Pancreas (tissue), 10 donors: ENCODE measurements around the gene ACTL7A. TPM values are rescaled to one million over a fixed set of nuclear protein-coding genes. Genes with fewer than 3 reads are reported as not detected.
"Not testable (repeated sequence)": the region's sequence is repeated elsewhere in the genome, so short reads cannot be mapped to it uniquely, and the experiment has no call there.

ENCODE experiments used
- ATAC-seq, 4 donors: fragments of 200-7000 bp; cut with Tn5 transposase; one replicate each; pipeline versions ENCODE4 v1.8.0 to v1.9.1; 2020; ENCODE audit warnings: mild to moderate bottlenecking in 4 of 4, moderate library complexity in 4 of 4
- DNase-seq, 6 donors: peaks; one replicate each; pipeline ENCODE4 v3.0.0-alpha.2; 2020
- FAIRE-seq: peaks from 2 replicates; lab custom pipeline; 2012; peaks lifted over from hg19 to GRCh38; lab: Jason Lieb, UNC
- H3K27ac ChIP-seq, 4 donors: fragments of 200-600 bp; sonication (generic); 1 replicate in 3 of 4; 2 replicates in 1 of 4; pipeline versions ENCODE4 v1.5.0 to v1.8.0; 2020
- H3K27me3 ChIP-seq, 4 donors: fragments of 200-600 bp; one replicate each; pipeline ENCODE4 v1.8.0; 2021
- H3K36me3 ChIP-seq, 3 donors: fragments of 200-600 bp; sonication (generic) in 1 of 3; one replicate each; pipeline versions ENCODE4 v1.5.0 to v1.8.0; 2020 to 2021
- H3K4me1 ChIP-seq, 3 donors: fragments of 200-600 bp; one replicate each; pipeline ENCODE4 v1.8.0; 2021
- H3K4me3 ChIP-seq, 4 donors: fragments of 200-600 bp; sonication (generic) in 2 of 4; one replicate each; pipeline versions ENCODE4 v1.5.0 to v1.8.0; 2020 to 2021
- H3K9me3 ChIP-seq, 4 donors: fragments of 200-600 bp; one replicate each; pipeline ENCODE4 v1.8.0; 2021
- WGBS, 2 donors: extraction: QIAGEN DNeasy Blood & Tissue Kit; methylation state at CpG; one replicate each; pipeline ENCODE4 v1.1.7; 2013; 5-methylcytosine and 5-hydroxymethylcytosine counted together
- intact Hi-C, 3 donors: fragments of 100-400 bp; cut with DNase I; formaldehyde crosslinking; loops; one replicate each; pipeline versions ENCODE4 v1.11.1 to v1.14.2; 2022
- polyA plus RNA-seq, 2 donors: library from polyadenylated mRNA; stranded (reverse); fragments of 200-250 nt; gene quantifications; one replicate each; pipeline ENCODE4 v1.2.3, GENCODE V29; 2013
- total RNA-seq, 6 donors: library from RNA; stranded (reverse); fragmentation: NEBNext Ultra II Directional in 4 of 6; extraction: Animal tissue kit (Norgen Biotek cat#: 25700) in 4 of 6; gene quantifications; one replicate each; pipeline versions ENCODE4 v1.2.1 to v1.2.4, GENCODE V29; 2021 to 2023
- TF ChIP-seq, protein P1 (sequence below), 4 donors: fragments of 200-600 bp; sonication (generic) in 3 of 4; IDR thresholded peaks; one replicate each; pipeline versions ENCODE4 v1.5.0 to v1.8.0; 2021; ENCODE audit warnings: antibody characterized with exemption in 4 of 4
- donor health status: healthy with polysubstance abuse.
- donor health status: DM: no; HTN: no; CAD: no; lungs with moderate emphysema.
- donor health status: DM: no; HTN: no; CAD: no.
- donor health status: control.
- donor health status: control.
- donor health status: Bipolar disorder and iron deficiency.
- donor health status: DM: yes; HTN: yes; CAD: no.
- donor health status: DM: no; HTN: no; CAD: no.
- donor health status: DM: no; HTN: no; CAD: no.
- donor health status: DM: yes; HTN: yes; CAD: no.

ACTL7A gene
- total and polyA plus RNA-seq, 8 donors, result not detected

DNA sequence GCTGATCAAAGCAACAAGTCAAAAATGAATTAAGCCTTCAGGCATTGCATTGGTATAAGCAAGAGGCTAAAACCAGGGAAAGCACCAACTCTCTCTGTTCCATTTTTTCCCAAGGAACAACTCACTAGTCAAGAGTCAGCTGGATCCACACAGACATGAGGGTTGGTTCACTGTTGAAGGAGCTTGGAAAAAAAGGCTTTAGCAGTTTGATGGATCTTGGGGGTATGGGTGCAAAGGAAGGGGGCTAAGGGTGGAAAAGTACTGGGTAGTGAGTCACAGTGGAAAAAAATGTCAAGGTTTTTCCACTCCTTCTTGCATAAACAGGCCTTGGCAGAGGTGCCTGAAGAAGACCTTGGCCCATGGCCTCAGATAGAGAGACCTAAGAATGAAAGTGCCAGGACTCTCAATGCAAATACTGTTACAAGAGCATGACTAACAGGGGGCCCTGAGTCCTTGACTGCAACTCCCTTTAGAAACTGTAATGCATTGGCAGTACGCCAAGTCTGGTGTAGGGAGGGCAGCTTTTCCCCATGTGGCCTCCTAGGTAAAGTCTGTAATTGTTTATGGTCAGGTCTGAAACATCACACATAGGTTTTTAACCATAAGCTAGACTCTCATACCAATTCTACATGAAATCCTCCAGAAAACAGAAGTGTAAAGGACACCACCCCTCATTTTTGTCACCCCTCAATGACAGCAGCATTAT is 23.7 kb downstream of the ACTL7A start:
- peak overlapping the region; percentile 19 to 87 (median 66) for H3K27ac ChIP-seq
- DNase-seq (peak in 4 of 6 donors; percentile 48 to 87 (median 74)), FAIRE-seq (no peak), ATAC-seq (peak; percentile 92 to 96 (median 93))
- TF ChIP-seq, protein P1, sequence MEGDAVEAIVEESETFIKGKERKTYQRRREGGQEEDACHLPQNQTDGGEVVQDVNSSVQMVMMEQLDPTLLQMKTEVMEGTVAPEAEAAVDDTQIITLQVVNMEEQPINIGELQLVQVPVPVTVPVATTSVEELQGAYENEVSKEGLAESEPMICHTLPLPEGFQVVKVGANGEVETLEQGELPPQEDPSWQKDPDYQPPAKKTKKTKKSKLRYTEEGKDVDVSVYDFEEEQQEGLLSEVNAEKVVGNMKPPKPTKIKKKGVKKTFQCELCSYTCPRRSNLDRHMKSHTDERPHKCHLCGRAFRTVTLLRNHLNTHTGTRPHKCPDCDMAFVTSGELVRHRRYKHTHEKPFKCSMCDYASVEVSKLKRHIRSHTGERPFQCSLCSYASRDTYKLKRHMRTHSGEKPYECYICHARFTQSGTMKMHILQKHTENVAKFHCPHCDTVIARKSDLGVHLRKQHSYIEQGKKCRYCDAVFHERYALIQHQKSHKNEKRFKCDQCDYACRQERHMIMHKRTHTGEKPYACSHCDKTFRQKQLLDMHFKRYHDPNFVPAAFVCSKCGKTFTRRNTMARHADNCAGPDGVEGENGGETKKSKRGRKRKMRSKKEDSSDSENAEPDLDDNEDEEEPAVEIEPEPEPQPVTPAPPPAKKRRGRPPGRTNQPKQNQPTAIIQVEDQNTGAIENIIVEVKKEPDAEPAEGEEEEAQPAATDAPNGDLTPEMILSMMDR (IDR thresholded peaks at IDR 0.05), result no peak
- WGBS, 2 donors, result 27% methylated on average over 1 of the region's 1 CpG
- H3K4me1 ChIP-seq, result peaks cover 19 to 24% (median 20%) of the 10 kb centered on the region in 3 donors
- intact Hi-C loops, result no loop called here
- peaks cover 0 to 15% (median 5%) of the 10 kb centered on the region in 3 donors for H3K36me3 ChIP-seq
- no peaks in the 10 kb centered on the region for H3K27me3 ChIP-seq
- no peaks in the 10 kb centered on the region for H3K9me3 ChIP-seq
- H3K4me3 ChIP-seq, result no peak overlapping the region

DNA sequence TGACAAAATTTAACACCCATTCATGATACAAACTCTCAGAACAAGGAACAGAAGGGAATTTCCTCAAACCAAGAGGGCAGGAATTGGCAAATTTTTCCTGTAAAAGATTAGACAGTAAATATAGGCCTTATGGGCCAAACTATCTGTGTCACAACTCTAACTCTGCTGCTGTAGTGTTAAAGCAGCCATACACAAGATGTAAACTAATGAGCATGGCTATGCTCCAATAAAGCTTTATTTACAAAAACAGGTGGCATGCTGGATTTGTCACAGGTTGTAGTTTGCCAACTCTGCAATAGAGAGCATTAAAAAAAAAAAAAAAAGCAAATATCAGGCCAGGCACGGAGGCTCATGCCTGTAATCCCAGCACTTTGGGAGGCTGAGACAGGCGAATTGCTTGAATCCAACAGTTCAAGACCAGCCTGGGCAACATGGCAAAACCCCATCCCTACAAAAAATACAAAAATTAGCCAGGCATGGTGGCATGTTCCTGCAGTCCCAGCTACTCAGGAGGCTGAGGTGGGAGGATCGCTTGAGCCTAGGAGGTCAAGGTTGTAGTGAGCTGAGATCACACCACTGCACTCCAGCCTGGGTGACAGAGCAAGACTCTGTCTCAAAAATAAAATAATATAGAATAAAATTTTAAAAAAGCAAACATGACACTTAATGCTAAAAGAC is 24.7 kb downstream of the ACTL7A start:
- Histone ChIP-seq H3K27ac (peak overlapping the region; percentile 19 to 87 (median 66)), H3K36me3 (peaks cover 0 to 18% (median 5%) of the 10 kb centered on the region in 3 donors), H3K4me1 (peaks cover 19 to 24% (median 20%) of the 10 kb centered on the region in 3 donors)
- H3K27me3 ChIP-seq, FAIRE-seq, H3K9me3 ChIP-seq, intact Hi-C loops, H3K4me3 ChIP-seq: not testable (repeated sequence)
- ATAC-seq (peak; percentile 49 to 75 (median 63)), DNase-seq (peak in 1 of 6 donors; percentile 25)
- WGBS, 2 donors, result 64 to 82% methylated on average over 3 of the region's 3 CpGs

DNA sequence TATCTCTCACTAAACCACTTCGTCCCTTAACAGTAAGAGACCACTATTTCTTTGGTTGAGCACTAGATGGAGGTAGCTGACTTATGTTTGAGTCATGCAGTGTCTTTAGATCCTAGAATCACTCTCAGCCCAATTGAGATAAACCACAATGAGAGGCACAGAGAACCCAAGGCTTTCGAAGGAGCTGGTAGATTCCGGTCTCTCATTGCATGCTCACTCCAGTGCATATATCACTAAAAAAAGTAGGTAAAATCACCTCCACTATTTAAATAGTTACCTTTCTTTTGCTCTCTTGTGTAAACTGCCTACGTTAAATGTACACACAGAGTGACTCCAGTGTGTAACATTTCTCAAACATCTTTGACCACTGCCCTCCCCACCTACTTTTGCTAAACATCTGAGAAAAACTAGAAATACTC is 27.6 kb downstream of the ACTL7A start:
- Histone ChIP-seq H3K27me3 (no peaks in the 10 kb centered on the region), H3K4me3 (no peak overlapping the region), H3K36me3 (peaks cover 0 to 37% (median 12%) of the 10 kb centered on the region in 3 donors), H3K4me1 (peaks cover 16 to 19% (median 19%) of the 10 kb centered on the region in 3 donors), H3K9me3 (no peaks in the 10 kb centered on the region), H3K27ac (no peak overlapping the region)
- FAIRE-seq (no peak), DNase-seq (no peak), ATAC-seq (no peak)
- intact Hi-C loops, result no loop called here
- WGBS, 2 donors, result 62 to 80% methylated on average over 4 of the region's 4 CpGs
- TF ChIP-seq, protein P1 (IDR thresholded peaks at IDR 0.05), result no peak

DNA sequence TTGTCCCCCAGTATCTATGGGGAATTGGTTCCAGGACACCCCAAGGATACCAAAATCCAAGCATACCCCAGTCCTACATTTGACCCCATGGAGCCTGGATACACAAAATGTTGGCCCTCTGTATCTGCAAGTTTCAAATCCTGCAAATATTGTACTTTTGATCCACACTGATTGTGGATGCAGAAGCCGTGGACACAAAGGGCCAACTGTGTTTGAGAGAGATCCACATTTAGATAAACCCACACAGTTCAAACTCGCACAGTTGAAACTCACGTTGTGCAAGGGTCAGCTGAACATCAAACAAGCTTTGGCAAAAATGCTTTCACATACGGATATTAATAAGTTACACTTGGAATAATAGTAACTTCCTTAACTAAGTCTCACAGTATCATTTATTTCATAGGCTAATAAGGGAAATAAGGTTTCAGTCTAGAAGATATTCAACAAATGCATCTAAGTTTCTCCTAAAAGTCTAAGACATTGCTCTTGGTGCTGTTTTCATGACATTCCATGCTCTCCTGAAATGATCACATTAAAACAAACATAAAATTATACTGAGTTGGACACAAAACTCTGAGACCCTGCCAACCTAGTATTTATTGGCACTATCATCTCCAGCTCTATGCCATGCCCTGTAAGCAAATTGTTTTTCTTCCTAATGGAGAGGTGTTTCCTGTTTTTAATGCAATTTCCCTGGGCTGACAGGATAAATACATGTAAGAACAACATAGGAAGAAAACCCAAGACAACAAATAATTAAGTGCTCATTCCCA is 32.3 kb downstream of the ACTL7A start:
- FAIRE-seq, result no peak
- H3K4me3 ChIP-seq, result no peak overlapping the region
- intact Hi-C loops, result no loop called here
- no peak overlapping the region for H3K27ac ChIP-seq
- H3K36me3 ChIP-seq, result peaks cover 0 to 57% (median 12%) of the 10 kb centered on the region in 3 donors
- no peak for DNase-seq
- no peaks in the 10 kb centered on the region for H3K9me3 ChIP-seq
- no peak for ATAC-seq
- 71 to 72% methylated on average over 4 of the region's 4 CpGs for WGBS, 2 donors
- TF ChIP-seq, protein P1 (IDR thresholded peaks at IDR 0.05), result no peak
- no peaks in the 10 kb centered on the region for H3K4me1 ChIP-seq
- H3K27me3 ChIP-seq, result no peaks in the 10 kb centered on the region
